CD8-positive, alpha-beta memory T cell (primary cell): ENCODE measurements around the gene PSME3IP1. TPM values are rescaled to one million over a fixed set of nuclear protein-coding genes. Genes with fewer than 3 reads are reported as not detected.

Source experiments
- CTCF ChIA-PET: fragments of 350-600 bp; sonication (Branson Sonifier 250); formaldehyde crosslinking; loops from one replicate; lab custom pipeline; 2021; ENCODE audit warnings: antibody characterized with exemption; lab: Charles Lee
- POLR2A ChIA-PET: fragments of 350-600 bp; sonication (Branson Sonifier 250); formaldehyde crosslinking; loops from one replicate; lab custom pipeline; 2021; ENCODE audit warnings: antibody characterized with exemption; lab: Charles Lee
- DNase-seq, 5 donors: peaks; one replicate each; pipeline versions ENCODE4 v3.0.0 to v3.0.0-alpha.2; 2020 to 2022; ENCODE audit warnings: mixed read lengths in 1 of 5
- H3K27ac ChIP-seq: one replicate; pipeline ENCODE4 v1.7.0; 2013; ENCODE audit warnings: low read depth, mild to moderate bottlenecking, low read length, moderate library complexity
- H3K27me3 ChIP-seq: 2 replicates; pipeline ENCODE4 v1.7.0; 2013; ENCODE audit warnings: low read length, mild to moderate bottlenecking; ENCODE audit not compliant: insufficient read depth, poor library complexity, severe bottlenecking
- H3K36me3 ChIP-seq: 2 replicates; pipeline ENCODE4 v1.7.0; 2013; ENCODE audit warnings: mild to moderate bottlenecking, low read length, moderate library complexity; ENCODE audit not compliant: insufficient read depth
- H3K4me1 ChIP-seq: 2 replicates; pipeline ENCODE4 v1.7.0; 2013; ENCODE audit warnings: mild to moderate bottlenecking, low read length, moderate library complexity; ENCODE audit not compliant: insufficient read depth
- H3K4me3 ChIP-seq: 2 replicates; pipeline ENCODE4 v1.7.0; 2013; ENCODE audit warnings: mild to moderate bottlenecking, low read length
- H3K9me3 ChIP-seq: 2 replicates; pipeline ENCODE4 v1.7.0; 2013; ENCODE audit warnings: mild to moderate bottlenecking, low read length
- H3K27ac Mint-ChIP-seq, 8 donors: one replicate each; pipeline ENCODE4 v1.8.0; 2020 to 2021; ENCODE audit warnings: mixed read lengths in 8 of 8, mild to moderate bottlenecking in 6 of 8, inconsistent platforms in 3 of 8, moderate library complexity in 3 of 8
- H3K27me3 Mint-ChIP-seq, 2 donors: one replicate each; pipeline ENCODE4 v1.8.0; 2020 to 2021; ENCODE audit warnings: mixed read lengths in 2 of 2, mild to moderate bottlenecking in 1 of 2, moderate library complexity in 1 of 2
- H3K36me3 Mint-ChIP-seq, 3 donors: one replicate each; pipeline ENCODE4 v1.8.0; 2020 to 2021; ENCODE audit warnings: mixed read lengths in 3 of 3, inconsistent platforms in 1 of 3, mild to moderate bottlenecking in 1 of 3
- H3K4me1 Mint-ChIP-seq, 3 donors: one replicate each; pipeline ENCODE4 v1.8.0; 2020 to 2021; ENCODE audit warnings: mixed read lengths in 3 of 3, inconsistent platforms in 1 of 3, mild to moderate bottlenecking in 1 of 3
- H3K4me3 Mint-ChIP-seq, 7 donors: one replicate each; pipeline ENCODE4 v1.8.0; 2020 to 2021; ENCODE audit warnings: mixed read lengths in 7 of 7, mild to moderate bottlenecking in 6 of 7, moderate library complexity in 4 of 7, inconsistent platforms in 2 of 7
- H3K9me3 Mint-ChIP-seq, 5 donors: one replicate each; pipeline ENCODE4 v1.8.0; 2020 to 2022; ENCODE audit warnings: mixed read lengths in 5 of 5, mild to moderate bottlenecking in 3 of 5, moderate library complexity in 2 of 5, inconsistent platforms in 1 of 5
- polyA plus RNA-seq: library from polyadenylated mRNA; unstranded; fragments of 300-500 nt; fragmentation: Illumina TruSeq; gene quantifications from one replicate; pipeline ENCODE4 v1.2.3, GENCODE V29; 2021
- total RNA-seq, 2 experiments: library from RNA; stranded (reverse); gene quantifications; one replicate each; pipeline ENCODE4 v1.2.3, GENCODE V29; 2021

PSME3IP1 gene
- total and polyA plus RNA-seq, 3 experiments from 2014 or later = 62.3 to 111 (median 103) TPM

GRCh38 chr16:57108432-57108831 is 77.4 kb downstream of the PSME3IP1 start:
- no peak overlapping the region for H3K4me3 Mint-ChIP-seq
- no peaks in the 10 kb centered on the region for H3K36me3 Mint-ChIP-seq
- no peak overlapping the region for H3K4me3 ChIP-seq
- no peaks in the 10 kb centered on the region for H3K9me3 ChIP-seq
- peaks cover 9% of the 10 kb centered on the region for H3K4me1 ChIP-seq
- ChIA-PET CTCF (no interaction called here), POLR2A (no interaction called here)
- H3K36me3 ChIP-seq = no peaks in the 10 kb centered on the region
- no peak for DNase-seq
- no peaks in the 10 kb centered on the region for H3K27me3 Mint-ChIP-seq
- H3K27ac Mint-ChIP-seq = peak overlapping the region in 1 of 8 donors; percentile 82
- no peak overlapping the region for H3K27ac ChIP-seq
- no peaks in the 10 kb centered on the region for H3K9me3 Mint-ChIP-seq
- no peaks in the 10 kb centered on the region for H3K27me3 ChIP-seq
- H3K4me1 Mint-ChIP-seq = peaks cover 10 to 13% (median 12%) of the 10 kb centered on the region in 3 donors

GRCh38 chr16:57107321-57107922 is 78.4 kb downstream of the PSME3IP1 start:
- ChIA-PET POLR2A (no interaction called here), CTCF (no interaction called here)
- no peaks in the 10 kb centered on the region for H3K9me3 Mint-ChIP-seq

GRCh38 chr16:57106767-57107166 is 79.1 kb downstream of the PSME3IP1 start:
- H3K27me3 Mint-ChIP-seq = no peaks in the 10 kb centered on the region
- ChIA-PET CTCF (no interaction called here), POLR2A (no interaction called here)
- Histone ChIP-seq H3K36me3 (no peaks in the 10 kb centered on the region), H3K27me3 (no peaks in the 10 kb centered on the region), H3K4me3 (no peak overlapping the region), H3K27ac (no peak overlapping the region), H3K4me1 (peaks cover 9% of the 10 kb centered on the region), H3K9me3 (no peaks in the 10 kb centered on the region)
- DNase-seq = no peak
- no peaks in the 10 kb centered on the region for H3K36me3 Mint-ChIP-seq
- H3K4me3 Mint-ChIP-seq = no peak overlapping the region
- no peak overlapping the region for H3K27ac Mint-ChIP-seq
- no peaks in the 10 kb centered on the region for H3K9me3 Mint-ChIP-seq
- peaks cover 10 to 13% (median 12%) of the 10 kb centered on the region in 3 donors for H3K4me1 Mint-ChIP-seq

More at GRCh38 chr16:57107321-57107922, 78.4 kb downstream of the PSME3IP1 start:
- Histone ChIP-seq H3K36me3 (no peaks in the 10 kb centered on the region), H3K4me1 (peaks cover 9% of the 10 kb centered on the region), H3K4me3 (no peak overlapping the region), H3K27ac (no peak overlapping the region), H3K9me3 (no peaks in the 10 kb centered on the region), H3K27me3 (no peaks in the 10 kb centered on the region)
- H3K4me1 Mint-ChIP-seq = peaks cover 10 to 13% (median 12%) of the 10 kb centered on the region in 3 donors
- peak overlapping the region in 1 of 8 donors; percentile 60 for H3K27ac Mint-ChIP-seq
- no peak for DNase-seq
- H3K36me3 Mint-ChIP-seq = no peaks in the 10 kb centered on the region
- no peaks in the 10 kb centered on the region for H3K27me3 Mint-ChIP-seq
- no peak overlapping the region for H3K4me3 Mint-ChIP-seq

- ChIA-PET POLR2A (no interaction called here), CTCF (interaction anchor here (0.7 to 2.2 kb wide), 2 partner anchors 13 to 21 kb away, joined by 3 to 7 read pairs; partner anchors contain the start of gene CPNE2)
- H3K4me1 Mint-ChIP-seq = peaks cover 12 to 22% (median 21%) of the 10 kb centered on the region in 3 donors
- no peaks in the 10 kb centered on the region for H3K9me3 Mint-ChIP-seq
- no peaks in the 10 kb centered on the region for H3K9me3 ChIP-seq
- H3K27ac ChIP-seq = no peak overlapping the region
- H3K27ac Mint-ChIP-seq = peak overlapping the region in 3 of 8 donors; percentile 43 to 81 (median 64)
- no peaks in the 10 kb centered on the region for H3K27me3 Mint-ChIP-seq
- no peak overlapping the region for H3K4me3 ChIP-seq
- no peak overlapping the region for H3K4me3 Mint-ChIP-seq
- H3K36me3 Mint-ChIP-seq = no peaks in the 10 kb centered on the region
- no peak for DNase-seq
- no peaks in the 10 kb centered on the region for H3K36me3 ChIP-seq
- H3K4me1 ChIP-seq = peaks cover 9% of the 10 kb centered on the region
- H3K27me3 ChIP-seq = no peaks in the 10 kb centered on the region
Observed at GRCh38 chr16:57105184-57105583, 80.7 kb downstream of the PSME3IP1 start.

GRCh38 chr16:57104706-57105105 is 81.1 kb downstream of the PSME3IP1 start:
- peaks cover 9% of the 10 kb centered on the region for H3K4me1 ChIP-seq
- ChIA-PET CTCF (interaction anchor here (0.7 to 2.2 kb wide), 2 partner anchors 12 to 21 kb away, joined by 3 to 7 read pairs; partner anchors contain the start of gene CPNE2), POLR2A (no interaction called here)
- no peaks in the 10 kb centered on the region for H3K9me3 Mint-ChIP-seq
- no peak overlapping the region for H3K4me3 ChIP-seq
- H3K27ac ChIP-seq = no peak overlapping the region
- peak overlapping the region in 5 of 8 donors; percentile 23 to 81 (median 61) for H3K27ac Mint-ChIP-seq
- H3K4me1 Mint-ChIP-seq = peaks cover 12 to 22% (median 21%) of the 10 kb centered on the region in 3 donors
- peak overlapping the region in 1 of 7 donors; percentile 14 for H3K4me3 Mint-ChIP-seq
- H3K36me3 ChIP-seq = no peaks in the 10 kb centered on the region
- no peaks in the 10 kb centered on the region for H3K27me3 ChIP-seq
- H3K27me3 Mint-ChIP-seq = no peaks in the 10 kb centered on the region
- no peaks in the 10 kb centered on the region for H3K9me3 ChIP-seq
- DNase-seq = no peak
- no peaks in the 10 kb centered on the region for H3K36me3 Mint-ChIP-seq

- Histone ChIP-seq H3K27me3 (no peaks in the 10 kb centered on the region), H3K9me3 (no peaks in the 10 kb centered on the region), H3K4me1 (peaks cover 9% of the 10 kb centered on the region), H3K27ac (no peak overlapping the region), H3K36me3 (no peaks in the 10 kb centered on the region), H3K4me3 (no peak overlapping the region)
- no peak overlapping the region for H3K4me3 Mint-ChIP-seq
- H3K27ac Mint-ChIP-seq = peak overlapping the region in 2 of 8 donors; percentile 47 to 89
- peaks cover 12 to 27% (median 21%) of the 10 kb centered on the region in 3 donors for H3K4me1 Mint-ChIP-seq
- no peak for DNase-seq
- ChIA-PET CTCF (interaction anchor here (1.1 to 1.7 kb wide), 2 partner anchors 10 to 23 kb away, joined by 3 read pairs; partner anchors contain the start of gene CPNE2), POLR2A (no interaction called here)
- H3K27me3 Mint-ChIP-seq = no peaks in the 10 kb centered on the region
- no peaks in the 10 kb centered on the region for H3K9me3 Mint-ChIP-seq
- no peaks in the 10 kb centered on the region for H3K36me3 Mint-ChIP-seq
Observed at GRCh38 chr16:57102888-57103851, 82.7 kb downstream of the PSME3IP1 start.
